GM19023 (cell line): Measurements from ENCODE around the gene CDH4.
"Not testable (repeated sequence)": the region's sequence is repeated elsewhere in the genome, so short reads cannot be mapped to it uniquely, and the experiment has no call there.

Experiments used
- ATAC-seq: cut with Tn5 transposase; IDR thresholded peaks from one replicate; pipeline ENCODE4 v1.9.1; 2021; ENCODE audit warnings: mild to moderate bottlenecking, moderate library complexity; ENCODE audit not compliant: unreplicated experiment

CDH4 gene

GRCh38 chr20:61841966-61842365 is 589.9 kb downstream of the CDH4 start:
- no peak for ATAC-seq

- no peak for ATAC-seq
These were observed 592.6 kb downstream of the CDH4 start for GRCh38 chr20:61844621-61845020.

GRCh38 chr20:61845233-61845671 is 593.2 kb downstream of the CDH4 start:
- ATAC-seq, result no peak

- no peak for ATAC-seq
These were observed 594.0 kb downstream of the CDH4 start for GRCh38 chr20:61846074-61846473.

GRCh38 chr20:61846741-61847419 is 594.8 kb downstream of the CDH4 start:
- no peak for ATAC-seq

- no peak for ATAC-seq
These were observed 595.3 kb downstream of the CDH4 start for GRCh38 chr20:61847420-61847748.

GRCh38 chr20:61847986-61848385 is 595.9 kb downstream of the CDH4 start:
- no peak for ATAC-seq

GRCh38 chr20:61848851-61849250 is 596.8 kb downstream of the CDH4 start:
- ATAC-seq, result no peak

GRCh38 chr20:61849376-61849775 is 597.3 kb downstream of the CDH4 start:
- ATAC-seq, result no peak

GRCh38 chr20:61849822-61850221 is 597.8 kb downstream of the CDH4 start:
- no peak for ATAC-seq

GRCh38 chr20:61850457-61850856 is 598.4 kb downstream of the CDH4 start:
- ATAC-seq, result no peak

GRCh38 chr20:61850926-61851900 is 599.2 kb downstream of the CDH4 start:
- ATAC-seq, result no peak

- no peak for ATAC-seq
These were observed 600.4 kb downstream of the CDH4 start for GRCh38 chr20:61852268-61853072.

- ATAC-seq, result no peak
These were observed 601.3 kb downstream of the CDH4 start for GRCh38 chr20:61853073-61854005.

- not testable (repeated sequence) for ATAC-seq
These were observed 602.5 kb downstream of the CDH4 start for GRCh38 chr20:61854538-61854937.

GRCh38 chr20:61855286-61855685 is 603.2 kb downstream of the CDH4 start:
- no peak for ATAC-seq

- no peak for ATAC-seq
These were observed 604.8 kb downstream of the CDH4 start for GRCh38 chr20:61856626-61857413.

- ATAC-seq, result no peak
These were observed 605.3 kb downstream of the CDH4 start for GRCh38 chr20:61857414-61857775.

GRCh38 chr20:61857884-61858283 is 605.8 kb downstream of the CDH4 start:
- no peak for ATAC-seq
